HepG2 (cell line): Measurements from ENCODE around the gene CIB1. TPM values are rescaled to one million over a fixed set of nuclear protein-coding genes. Genes with fewer than 3 reads are reported as not detected.

Source experiments
- BRD4 ChIP-seq: sonication (generic); formaldehyde crosslinking; IDR thresholded peaks from 2 replicates; pipeline ENCODE4 v1.4.0; 2020; ENCODE audit warnings: missing genetic modification reagents
- CBX5 ChIP-seq: sonication (generic); formaldehyde crosslinking; IDR thresholded peaks from 2 replicates; pipeline ENCODE4 v1.4.0; 2020; ENCODE audit warnings: missing genetic modification reagents, borderline replicate concordance
- JDP2 ChIP-seq: sonication (generic); formaldehyde crosslinking; IDR thresholded peaks from 2 replicates; pipeline ENCODE4 v1.8.1; 2022; ENCODE audit warnings: missing genetic modification reagents, borderline replicate concordance
- KDM2A ChIP-seq: sonication (generic); formaldehyde crosslinking; IDR thresholded peaks from 2 replicates; pipeline ENCODE4 v1.4.0; 2020; ENCODE audit warnings: low read depth, missing genetic modification reagents, borderline replicate concordance
- SUZ12 ChIP-seq: fragments of 150-350 bp; IDR thresholded peaks from 2 replicates; pipeline ENCODE4 v1.6.1; 2014; ENCODE audit warnings: low read depth, low read length
- ZNF10 ChIP-seq: sonication (generic); formaldehyde crosslinking; IDR thresholded peaks from 2 replicates; pipeline ENCODE4 v1.4.0; 2020; ENCODE audit warnings: mild to moderate bottlenecking, low read depth, missing genetic modification reagents, borderline replicate concordance
- ZNF124 ChIP-seq: sonication (generic); formaldehyde crosslinking; IDR thresholded peaks from 2 replicates; pipeline ENCODE4 v1.4.0; 2020; ENCODE audit warnings: missing genetic modification reagents
- ZNF234 ChIP-seq: sonication (generic); formaldehyde crosslinking; conservative IDR thresholded peaks from 2 replicates; pipeline ENCODE4 v1.5.1; 2020; ENCODE audit warnings: mild to moderate bottlenecking, missing genetic modification reagents
- ZNF432 ChIP-seq: sonication (generic); formaldehyde crosslinking; IDR thresholded peaks from 2 replicates; pipeline ENCODE4 v1.5.0; 2020; ENCODE audit warnings: missing genetic modification reagents, mild to moderate bottlenecking, borderline replicate concordance
- ZNF790 ChIP-seq: sonication (generic); formaldehyde crosslinking; IDR thresholded peaks from 2 replicates; pipeline ENCODE4 v1.8.0; 2022; ENCODE audit warnings: missing genetic modification reagents, mild to moderate bottlenecking, borderline replicate concordance
- ZNF850 ChIP-seq: sonication (generic); formaldehyde crosslinking; conservative IDR thresholded peaks from 2 replicates; pipeline ENCODE4 v1.9.0; 2021; ENCODE audit warnings: mild to moderate bottlenecking, missing genetic modification reagents
- polyA plus RNA-seq, 8 experiments: library from polyadenylated mRNA; depleted of rRNA in 3 of 8; stranded (reverse) in 7 of 8; unstranded in 1 of 8; fragments of >200 nt; fragmentation: Illumina TruSeq in 4 of 8; extraction: Trizol in 4 of 8; gene quantifications; 2 replicates each; pipeline versions ENCODE4 v1.2.1 to v1.2.3, GENCODE V29; 2011 to 2016; ENCODE audit warnings: low read depth in 4 of 8, missing spikeins in 1 of 8, mixed read lengths in 1 of 8; ENCODE audit not compliant: insufficient read depth in 1 of 8
- total RNA-seq, 5 experiments: library from RNA; depleted of rRNA; stranded (reverse); fragments of >200 nt; fragmentation: Illumina TruSeq; extraction: Trizol; gene quantifications; 2 replicates each; pipeline ENCODE4 v1.2.3, GENCODE V29; 2016; ENCODE audit warnings: low read depth in 1 of 5
- TF ChIP-seq, protein P1 (sequence below): IDR thresholded peaks from 2 replicates; pipeline ENCODE4 v1.6.1; 2016; ENCODE audit warnings: mild to moderate bottlenecking, missing biosample characterization, missing genetic modification reagents
- TF ChIP-seq, protein P2 (sequence below): sonication (generic); formaldehyde crosslinking; IDR thresholded peaks from 2 replicates; pipeline ENCODE4 v1.4.0; 2020; ENCODE audit warnings: missing genetic modification reagents
- TF ChIP-seq, protein P3 (sequence below): IDR thresholded peaks from 2 replicates; pipeline ENCODE4 v1.6.1; 2018; ENCODE audit warnings: missing genetic modification reagents, mild to moderate bottlenecking, missing compliant biosample characterization
- TF ChIP-seq, protein P4 (sequence below): sonication (generic); formaldehyde crosslinking; IDR thresholded peaks from 2 replicates; pipeline ENCODE4 v1.9.0; 2021; ENCODE audit warnings: mild to moderate bottlenecking, missing genetic modification reagents
- TF ChIP-seq, protein P5 (sequence below): sonication (generic); formaldehyde crosslinking; IDR thresholded peaks from 2 replicates; pipeline ENCODE4 v1.4.0; 2020; ENCODE audit warnings: mild to moderate bottlenecking, missing genetic modification reagents

The CIB1 gene
- total and polyA plus RNA-seq, 2 of the 13 experiments (the other 11 are each of a cell fraction or from before 2014, with no cell fraction given) = 38.7 to 72.7 TPM

DNA sequence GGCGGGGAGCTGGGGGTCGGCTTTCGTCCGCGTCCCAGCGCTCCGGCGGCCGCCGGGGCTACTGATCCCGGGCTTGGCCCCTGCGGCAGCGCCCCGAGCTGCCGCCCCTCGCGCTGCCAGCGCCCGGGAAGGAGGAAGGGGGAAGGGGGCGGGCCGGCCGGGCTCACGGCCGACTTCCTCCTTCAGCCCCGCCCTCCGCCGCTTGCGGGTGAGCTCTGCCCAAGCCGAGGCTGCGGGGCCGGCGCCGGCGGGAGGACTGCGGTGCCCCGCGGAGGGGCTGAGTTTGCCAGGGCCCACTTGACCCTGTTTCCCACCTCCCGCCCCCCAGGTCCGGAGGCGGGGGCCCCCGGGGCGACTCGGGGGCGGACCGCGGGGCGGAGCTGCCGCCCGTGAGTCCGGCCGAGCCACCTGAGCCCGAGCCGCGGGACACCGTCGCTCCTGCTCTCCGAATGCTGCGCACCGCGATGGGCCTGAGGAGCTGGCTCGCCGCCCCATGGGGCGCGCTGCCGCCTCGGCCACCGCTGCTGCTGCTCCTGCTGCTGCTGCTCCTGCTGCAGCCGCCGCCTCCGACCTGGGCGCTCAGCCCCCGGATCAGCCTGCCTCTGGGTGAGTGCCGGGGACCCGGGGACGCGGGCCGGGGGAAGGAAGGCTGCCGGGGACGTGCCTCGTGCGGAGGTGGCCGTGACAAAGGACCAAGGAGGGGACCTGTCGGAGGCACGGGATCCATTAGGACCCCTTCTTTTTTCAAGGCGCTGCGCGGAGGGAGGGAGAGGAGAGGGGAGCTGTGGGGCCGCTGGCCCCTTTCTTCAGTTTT, 32.4 kb downstream of the CIB1 start, which contains the start of gene SEMA4B (continued):
- TF ChIP-seq ZNF850 (CRISPR knock-in tag) (no peak), KDM2A (CRISPR knock-in tag) (peak; percentile 59), CBX5 (no peak), ZNF234 (CRISPR knock-in tag) (0 out of 2 replicates have a peak, but pooled peaks have one; percentile 20), ZNF10 (CRISPR knock-in tag) (no peak), ZNF790 (CRISPR knock-in tag) (no peak), ZNF124 (no peak), ZNF432 (no peak), JDP2 (CRISPR knock-in tag) (no peak), BRD4 (CRISPR knock-in tag) (no peak), SUZ12 (no peak)
- TF ChIP-seq, protein P1, sequence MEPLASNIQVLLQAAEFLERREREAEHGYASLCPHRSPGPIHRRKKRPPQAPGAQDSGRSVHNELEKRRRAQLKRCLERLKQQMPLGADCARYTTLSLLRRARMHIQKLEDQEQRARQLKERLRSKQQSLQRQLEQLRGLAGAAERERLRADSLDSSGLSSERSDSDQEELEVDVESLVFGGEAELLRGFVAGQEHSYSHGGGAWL = no peak
- TF ChIP-seq, protein P2, sequence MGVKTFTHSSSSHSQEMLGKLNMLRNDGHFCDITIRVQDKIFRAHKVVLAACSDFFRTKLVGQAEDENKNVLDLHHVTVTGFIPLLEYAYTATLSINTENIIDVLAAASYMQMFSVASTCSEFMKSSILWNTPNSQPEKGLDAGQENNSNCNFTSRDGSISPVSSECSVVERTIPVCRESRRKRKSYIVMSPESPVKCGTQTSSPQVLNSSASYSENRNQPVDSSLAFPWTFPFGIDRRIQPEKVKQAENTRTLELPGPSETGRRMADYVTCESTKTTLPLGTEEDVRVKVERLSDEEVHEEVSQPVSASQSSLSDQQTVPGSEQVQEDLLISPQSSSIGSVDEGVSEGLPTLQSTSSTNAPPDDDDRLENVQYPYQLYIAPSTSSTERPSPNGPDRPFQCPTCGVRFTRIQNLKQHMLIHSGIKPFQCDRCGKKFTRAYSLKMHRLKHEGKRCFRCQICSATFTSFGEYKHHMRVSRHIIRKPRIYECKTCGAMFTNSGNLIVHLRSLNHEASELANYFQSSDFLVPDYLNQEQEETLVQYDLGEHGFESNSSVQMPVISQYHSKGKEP (CRISPR knock-in tag) = no peak
- TF ChIP-seq, protein P3, sequence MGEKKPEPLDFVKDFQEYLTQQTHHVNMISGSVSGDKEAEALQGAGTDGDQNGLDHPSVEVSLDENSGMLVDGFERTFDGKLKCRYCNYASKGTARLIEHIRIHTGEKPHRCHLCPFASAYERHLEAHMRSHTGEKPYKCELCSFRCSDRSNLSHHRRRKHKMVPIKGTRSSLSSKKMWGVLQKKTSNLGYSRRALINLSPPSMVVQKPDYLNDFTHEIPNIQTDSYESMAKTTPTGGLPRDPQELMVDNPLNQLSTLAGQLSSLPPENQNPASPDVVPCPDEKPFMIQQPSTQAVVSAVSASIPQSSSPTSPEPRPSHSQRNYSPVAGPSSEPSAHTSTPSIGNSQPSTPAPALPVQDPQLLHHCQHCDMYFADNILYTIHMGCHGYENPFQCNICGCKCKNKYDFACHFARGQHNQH (CRISPR knock-in tag) = no peak
- TF ChIP-seq, protein P4, sequence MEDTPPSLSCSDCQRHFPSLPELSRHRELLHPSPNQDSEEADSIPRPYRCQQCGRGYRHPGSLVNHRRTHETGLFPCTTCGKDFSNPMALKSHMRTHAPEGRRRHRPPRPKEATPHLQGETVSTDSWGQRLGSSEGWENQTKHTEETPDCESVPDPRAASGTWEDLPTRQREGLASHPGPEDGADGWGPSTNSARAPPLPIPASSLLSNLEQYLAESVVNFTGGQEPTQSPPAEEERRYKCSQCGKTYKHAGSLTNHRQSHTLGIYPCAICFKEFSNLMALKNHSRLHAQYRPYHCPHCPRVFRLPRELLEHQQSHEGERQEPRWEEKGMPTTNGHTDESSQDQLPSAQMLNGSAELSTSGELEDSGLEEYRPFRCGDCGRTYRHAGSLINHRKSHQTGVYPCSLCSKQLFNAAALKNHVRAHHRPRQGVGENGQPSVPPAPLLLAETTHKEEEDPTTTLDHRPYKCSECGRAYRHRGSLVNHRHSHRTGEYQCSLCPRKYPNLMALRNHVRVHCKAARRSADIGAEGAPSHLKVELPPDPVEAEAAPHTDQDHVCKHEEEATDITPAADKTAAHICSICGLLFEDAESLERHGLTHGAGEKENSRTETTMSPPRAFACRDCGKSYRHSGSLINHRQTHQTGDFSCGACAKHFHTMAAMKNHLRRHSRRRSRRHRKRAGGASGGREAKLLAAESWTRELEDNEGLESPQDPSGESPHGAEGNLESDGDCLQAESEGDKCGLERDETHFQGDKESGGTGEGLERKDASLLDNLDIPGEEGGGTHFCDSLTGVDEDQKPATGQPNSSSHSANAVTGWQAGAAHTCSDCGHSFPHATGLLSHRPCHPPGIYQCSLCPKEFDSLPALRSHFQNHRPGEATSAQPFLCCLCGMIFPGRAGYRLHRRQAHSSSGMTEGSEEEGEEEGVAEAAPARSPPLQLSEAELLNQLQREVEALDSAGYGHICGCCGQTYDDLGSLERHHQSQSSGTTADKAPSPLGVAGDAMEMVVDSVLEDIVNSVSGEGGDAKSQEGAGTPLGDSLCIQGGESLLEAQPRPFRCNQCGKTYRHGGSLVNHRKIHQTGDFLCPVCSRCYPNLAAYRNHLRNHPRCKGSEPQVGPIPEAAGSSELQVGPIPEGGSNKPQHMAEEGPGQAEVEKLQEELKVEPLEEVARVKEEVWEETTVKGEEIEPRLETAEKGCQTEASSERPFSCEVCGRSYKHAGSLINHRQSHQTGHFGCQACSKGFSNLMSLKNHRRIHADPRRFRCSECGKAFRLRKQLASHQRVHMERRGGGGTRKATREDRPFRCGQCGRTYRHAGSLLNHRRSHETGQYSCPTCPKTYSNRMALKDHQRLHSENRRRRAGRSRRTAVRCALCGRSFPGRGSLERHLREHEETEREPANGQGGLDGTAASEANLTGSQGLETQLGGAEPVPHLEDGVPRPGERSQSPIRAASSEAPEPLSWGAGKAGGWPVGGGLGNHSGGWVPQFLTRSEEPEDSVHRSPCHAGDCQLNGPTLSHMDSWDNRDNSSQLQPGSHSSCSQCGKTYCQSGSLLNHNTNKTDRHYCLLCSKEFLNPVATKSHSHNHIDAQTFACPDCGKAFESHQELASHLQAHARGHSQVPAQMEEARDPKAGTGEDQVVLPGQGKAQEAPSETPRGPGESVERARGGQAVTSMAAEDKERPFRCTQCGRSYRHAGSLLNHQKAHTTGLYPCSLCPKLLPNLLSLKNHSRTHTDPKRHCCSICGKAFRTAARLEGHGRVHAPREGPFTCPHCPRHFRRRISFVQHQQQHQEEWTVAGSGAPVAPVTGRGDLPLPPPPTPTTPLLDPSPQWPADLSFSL (CRISPR knock-in tag) = no peak
- TF ChIP-seq, protein P5, sequence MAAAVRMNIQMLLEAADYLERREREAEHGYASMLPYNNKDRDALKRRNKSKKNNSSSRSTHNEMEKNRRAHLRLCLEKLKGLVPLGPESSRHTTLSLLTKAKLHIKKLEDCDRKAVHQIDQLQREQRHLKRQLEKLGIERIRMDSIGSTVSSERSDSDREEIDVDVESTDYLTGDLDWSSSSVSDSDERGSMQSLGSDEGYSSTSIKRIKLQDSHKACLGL = peak; percentile 32; the same call in 1 of the 2 replicates
